Chondrocyte (in vitro differentiated cells): ENCODE measurements around the gene AJAP1. TPM values are rescaled to one million over a fixed set of nuclear protein-coding genes. Genes with fewer than 3 reads are reported as not detected.

Experiments used
- DNase-seq: peaks from one replicate; pipeline ENCODE4 v3.0.0; 2021; ENCODE audit warnings: mixed read lengths, low spot score
- H3K27ac Mint-ChIP-seq: one replicate; pipeline ENCODE4 v1.8.0; 2021; ENCODE audit warnings: mild to moderate bottlenecking, moderate library complexity, mixed read lengths; ENCODE audit not compliant: unreplicated experiment
- H3K27me3 Mint-ChIP-seq: 2 replicates; pipeline ENCODE4 v1.8.0; 2021; ENCODE audit warnings: low read depth, mixed read lengths
- H3K36me3 Mint-ChIP-seq: 2 replicates; pipeline ENCODE4 v1.8.0; 2021; ENCODE audit warnings: low read depth, mixed read lengths
- H3K4me1 Mint-ChIP-seq: 2 replicates; pipeline ENCODE4 v1.8.0; 2021; ENCODE audit warnings: low read depth, mild to moderate bottlenecking, mixed read lengths
- H3K4me3 Mint-ChIP-seq: one replicate; pipeline ENCODE4 v1.8.0; 2021; ENCODE audit warnings: mild to moderate bottlenecking, moderate library complexity, mixed read lengths; ENCODE audit not compliant: unreplicated experiment
- H3K9me3 Mint-ChIP-seq: 2 replicates; pipeline ENCODE4 v1.8.0; 2021; ENCODE audit warnings: low read depth, mixed read lengths
- total RNA-seq: library from RNA; stranded (reverse); gene quantifications from 3 replicates; pipeline ENCODE4 v1.2.1, GENCODE V29; 2021
- TF ChIP-seq, protein P1 (sequence below): fragments of 200-600 bp; sonication (generic); IDR thresholded peaks from 2 replicates; pipeline ENCODE4 v1.5.0; 2021; ENCODE audit warnings: antibody characterized with exemption, mild to moderate bottlenecking, moderate library complexity

Gene AJAP1
- total RNA-seq, 1 donor from 2014 or later = not detected

DNA sequence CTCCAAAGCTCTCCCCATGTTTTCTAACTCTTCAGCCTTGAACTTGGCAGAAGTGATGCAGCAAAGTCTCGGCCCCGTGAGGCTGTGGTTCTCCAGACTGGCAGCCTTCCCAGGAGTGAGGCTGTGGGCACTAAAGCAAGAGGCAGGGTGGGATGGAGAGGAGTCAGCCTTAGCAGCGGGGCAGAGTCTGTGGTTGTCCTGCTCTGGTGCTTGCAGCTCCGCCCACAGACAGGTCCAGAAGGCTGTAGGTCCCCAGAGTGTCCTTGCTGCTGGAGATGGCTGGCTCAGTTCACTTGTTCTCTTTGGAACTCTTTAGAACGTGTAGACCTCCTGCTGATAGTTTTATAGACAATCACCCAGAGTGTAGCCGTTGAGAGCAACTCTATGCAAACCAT lies 142.6 kb downstream of the AJAP1 start:
- no peak overlapping the region for H3K4me3 Mint-ChIP-seq
- no peaks in the 10 kb centered on the region for H3K4me1 Mint-ChIP-seq
- H3K27me3 Mint-ChIP-seq = no peaks in the 10 kb centered on the region
- H3K9me3 Mint-ChIP-seq = peaks cover 32% of the 10 kb centered on the region
- no peaks in the 10 kb centered on the region for H3K36me3 Mint-ChIP-seq
- no peak overlapping the region for H3K27ac Mint-ChIP-seq
- no peak for DNase-seq
- TF ChIP-seq, protein P1, sequence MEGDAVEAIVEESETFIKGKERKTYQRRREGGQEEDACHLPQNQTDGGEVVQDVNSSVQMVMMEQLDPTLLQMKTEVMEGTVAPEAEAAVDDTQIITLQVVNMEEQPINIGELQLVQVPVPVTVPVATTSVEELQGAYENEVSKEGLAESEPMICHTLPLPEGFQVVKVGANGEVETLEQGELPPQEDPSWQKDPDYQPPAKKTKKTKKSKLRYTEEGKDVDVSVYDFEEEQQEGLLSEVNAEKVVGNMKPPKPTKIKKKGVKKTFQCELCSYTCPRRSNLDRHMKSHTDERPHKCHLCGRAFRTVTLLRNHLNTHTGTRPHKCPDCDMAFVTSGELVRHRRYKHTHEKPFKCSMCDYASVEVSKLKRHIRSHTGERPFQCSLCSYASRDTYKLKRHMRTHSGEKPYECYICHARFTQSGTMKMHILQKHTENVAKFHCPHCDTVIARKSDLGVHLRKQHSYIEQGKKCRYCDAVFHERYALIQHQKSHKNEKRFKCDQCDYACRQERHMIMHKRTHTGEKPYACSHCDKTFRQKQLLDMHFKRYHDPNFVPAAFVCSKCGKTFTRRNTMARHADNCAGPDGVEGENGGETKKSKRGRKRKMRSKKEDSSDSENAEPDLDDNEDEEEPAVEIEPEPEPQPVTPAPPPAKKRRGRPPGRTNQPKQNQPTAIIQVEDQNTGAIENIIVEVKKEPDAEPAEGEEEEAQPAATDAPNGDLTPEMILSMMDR = no peak

DNA sequence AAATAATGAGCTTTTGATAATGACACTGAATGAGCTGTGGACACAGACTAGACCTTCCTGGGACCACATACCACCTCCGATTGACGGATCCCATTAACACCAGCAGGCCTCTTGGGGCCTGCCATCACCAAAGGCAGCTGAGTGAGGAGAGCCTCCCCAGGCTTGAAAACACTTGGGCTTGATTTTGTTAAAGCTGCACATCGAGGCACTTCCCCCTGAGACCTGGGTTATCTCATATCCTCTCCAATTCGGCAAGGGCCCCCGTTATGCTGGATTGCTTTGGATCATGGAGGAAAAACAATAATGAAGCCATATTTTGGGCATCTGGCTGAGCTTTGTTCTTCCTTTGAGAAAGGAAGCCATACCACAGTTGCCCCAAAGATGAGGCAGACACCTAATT lies 143.0 kb downstream of the AJAP1 start:
- Mint-ChIP-seq H3K9me3 (peaks cover 33% of the 10 kb centered on the region), H3K27ac (no peak overlapping the region), H3K36me3 (no peaks in the 10 kb centered on the region), H3K4me3 (no peak overlapping the region), H3K4me1 (no peaks in the 10 kb centered on the region), H3K27me3 (no peaks in the 10 kb centered on the region)
- no peak for DNase-seq
- TF ChIP-seq, protein P1 = no peak

DNA sequence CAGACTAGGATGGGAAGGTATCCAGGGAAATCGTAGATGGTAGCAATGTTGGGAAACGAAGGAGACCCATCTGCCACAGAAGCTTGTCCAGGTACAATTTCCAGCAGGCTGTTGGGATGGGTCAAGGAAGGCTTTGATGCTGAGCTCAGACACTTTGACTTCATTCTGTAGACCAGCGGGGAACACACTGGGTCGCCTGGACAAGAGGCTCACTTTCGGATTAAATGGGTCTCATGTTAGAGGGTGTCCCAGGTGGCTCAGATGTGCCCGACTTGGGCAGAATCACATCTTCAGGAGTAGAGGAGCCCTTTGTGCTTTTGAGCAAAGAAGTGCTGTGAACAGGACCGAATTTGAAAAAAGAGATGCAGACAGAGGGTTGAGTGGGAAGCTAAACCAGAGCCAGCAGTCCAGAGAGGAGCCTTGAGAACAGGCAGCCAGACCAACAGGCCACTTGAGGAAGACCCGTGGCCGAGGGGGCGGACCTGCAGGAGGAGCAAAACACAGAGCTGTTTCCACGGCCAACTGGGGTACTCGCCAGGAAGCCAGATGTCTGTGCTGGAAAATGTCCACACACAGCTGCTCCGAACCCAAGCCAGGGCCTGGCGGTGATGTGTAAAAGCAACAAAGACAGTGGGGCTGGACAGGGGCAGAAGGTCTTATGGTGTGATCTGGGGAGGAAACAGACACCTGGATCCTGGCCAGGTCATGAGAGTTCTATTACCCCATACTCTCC lies 146.9 kb downstream of the AJAP1 start:
- H3K4me3 Mint-ChIP-seq = no peak overlapping the region
- H3K9me3 Mint-ChIP-seq = peaks cover 36% of the 10 kb centered on the region
- no peaks in the 10 kb centered on the region for H3K27me3 Mint-ChIP-seq
- no peaks in the 10 kb centered on the region for H3K4me1 Mint-ChIP-seq
- H3K36me3 Mint-ChIP-seq = no peaks in the 10 kb centered on the region
- TF ChIP-seq, protein P1 = no peak
- DNase-seq = no peak
- H3K27ac Mint-ChIP-seq = no peak overlapping the region

DNA sequence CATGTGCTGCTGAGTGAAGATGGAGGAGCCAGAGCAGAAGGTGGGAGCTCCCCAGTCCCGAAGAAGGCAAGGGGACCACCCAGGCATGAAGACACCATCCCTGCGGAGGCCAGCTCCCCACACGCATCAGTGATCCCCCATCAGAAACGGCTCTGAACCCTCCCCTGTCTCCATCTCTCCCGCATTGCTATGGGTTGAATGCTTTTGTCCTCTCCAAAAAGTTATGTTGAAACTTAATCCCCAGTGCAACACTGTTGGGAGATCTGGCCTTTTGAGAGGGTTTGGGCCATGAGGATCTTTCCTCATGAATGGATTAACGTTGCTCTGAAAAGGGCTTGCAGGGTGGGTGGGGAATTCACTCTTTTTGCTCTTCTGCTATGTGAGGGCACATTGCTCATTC lies 147.6 kb downstream of the AJAP1 start:
- Mint-ChIP-seq H3K27ac (no peak overlapping the region), H3K4me3 (no peak overlapping the region), H3K9me3 (peaks cover 39% of the 10 kb centered on the region), H3K4me1 (no peaks in the 10 kb centered on the region), H3K36me3 (no peaks in the 10 kb centered on the region), H3K27me3 (no peaks in the 10 kb centered on the region)
- TF ChIP-seq, protein P1 = no peak
- no peak for DNase-seq

DNA sequence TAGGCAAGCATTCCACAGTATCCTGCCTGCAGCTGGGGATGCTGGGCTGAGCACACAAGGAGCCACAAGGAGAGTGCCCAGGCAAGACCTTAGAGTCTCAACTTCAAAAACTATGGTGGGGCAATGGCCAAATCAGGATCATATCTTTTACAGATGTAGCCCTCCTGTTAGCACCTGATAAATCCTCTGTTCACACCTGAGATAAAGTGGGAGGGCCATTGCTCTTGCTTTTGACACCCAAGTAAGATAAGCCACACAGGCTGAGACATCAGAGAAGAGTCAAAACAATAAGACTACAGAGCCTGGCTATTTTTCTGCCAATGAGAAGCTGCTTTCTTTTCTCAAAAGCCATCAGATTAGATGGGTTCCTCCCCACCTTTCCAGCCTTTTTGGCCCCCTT lies 148.9 kb downstream of the AJAP1 start:
- Mint-ChIP-seq H3K4me3 (no peak overlapping the region), H3K27ac (no peak overlapping the region), H3K4me1 (no peaks in the 10 kb centered on the region), H3K36me3 (no peaks in the 10 kb centered on the region), H3K27me3 (no peaks in the 10 kb centered on the region), H3K9me3 (peaks cover 36% of the 10 kb centered on the region)
- no peak for DNase-seq
- TF ChIP-seq, protein P1 = no peak
